SJSA1 (cell line): ENCODE data around the gene SGO1. TPM values are rescaled to one million over a fixed set of nuclear protein-coding genes. Genes with fewer than 3 reads are reported as not detected.

Experiments used
- DNase-seq, 2 experiments: peaks; one replicate each; pipeline ENCODE4 v3.0.0-alpha.2; 2015 to 2020; ENCODE audit warnings: low spot score in 2 of 2, low read depth in 1 of 2
- H3K27ac ChIP-seq: fragments of 250-450 bp; sonication (Bioruptor Pico); 2 replicates; pipeline ENCODE4 v1.5.1; 2020; ENCODE audit warnings: mild to moderate bottlenecking, moderate library complexity
- H3K27me3 ChIP-seq: fragments of 250-450 bp; sonication (Bioruptor Pico); replicated peaks from 2 replicates; pipeline ENCODE4 v1.5.1; 2020; ENCODE audit warnings: mild to moderate bottlenecking, moderate library complexity
- H3K36me3 ChIP-seq: fragments of 250-450 bp; sonication (Bioruptor Pico); 2 replicates; pipeline ENCODE4 v1.5.1; 2020; ENCODE audit warnings: mild to moderate bottlenecking
- H3K4me1 ChIP-seq: fragments of 250-450 bp; sonication (Bioruptor Pico); replicated peaks from 2 replicates; pipeline ENCODE4 v1.6.1; 2021; ENCODE audit warnings: mild to moderate bottlenecking
- H3K4me3 ChIP-seq: fragments of 250-450 bp; sonication (Bioruptor Pico); 2 replicates; pipeline ENCODE4 v1.5.1; 2020; ENCODE audit warnings: mild to moderate bottlenecking
- H3K9me3 ChIP-seq: fragments of 250-450 bp; sonication (Bioruptor Pico); replicated peaks from 2 replicates; pipeline ENCODE4 v1.5.1; 2020; ENCODE audit warnings: mild to moderate bottlenecking
- total RNA-seq: library from RNA; depleted of rRNA; stranded (reverse); fragments of >200 nt; shearing (Covaris generic); gene quantifications from 2 replicates; pipeline ENCODE4 v1.2.3, GENCODE V29; 2014

The SGO1 gene
- total RNA-seq, 1 experiment from 2014 or later, result 22.5 TPM

GRCh38 chr3:20194793-20195460 lies 8.9 kb upstream of the SGO1 start:
- H3K9me3 ChIP-seq, result no peaks in the 10 kb centered on the region
- DNase-seq, result no peak
- no peak overlapping the region for H3K27ac ChIP-seq
- H3K27me3 ChIP-seq, result no peaks in the 10 kb centered on the region
- no peak overlapping the region for H3K4me3 ChIP-seq
- no peaks in the 10 kb centered on the region for H3K4me1 ChIP-seq
- no peaks in the 10 kb centered on the region for H3K36me3 ChIP-seq

GRCh38 chr3:20190991-20191390 lies 5.0 kb upstream of the SGO1 start:
- H3K27me3 ChIP-seq, result no peaks in the 10 kb centered on the region
- H3K4me3 ChIP-seq, result no peak overlapping the region
- no peaks in the 10 kb centered on the region for H3K36me3 ChIP-seq
- no peak overlapping the region for H3K27ac ChIP-seq
- no peaks in the 10 kb centered on the region for H3K9me3 ChIP-seq
- DNase-seq, result no peak
- H3K4me1 ChIP-seq, result peaks cover 5% of the 10 kb centered on the region

GRCh38 chr3:20186600-20187004 lies 596 bp upstream of the SGO1 start:
- H3K4me3 ChIP-seq, result peak overlapping the region; percentile 66
- H3K27me3 ChIP-seq, result no peaks in the 10 kb centered on the region
- H3K9me3 ChIP-seq, result no peaks in the 10 kb centered on the region
- DNase-seq, result no peak
- peaks cover 14% of the 10 kb centered on the region for H3K36me3 ChIP-seq
- H3K27ac ChIP-seq, result peak overlapping the region; percentile 90
- peaks cover 5% of the 10 kb centered on the region for H3K4me1 ChIP-seq

- peak overlapping the region; percentile 66 for H3K4me3 ChIP-seq
- DNase-seq, result peak in 1 of 2 experiments; percentile 29
- peak overlapping the region; percentile 90 for H3K27ac ChIP-seq
- no peaks in the 10 kb centered on the region for H3K9me3 ChIP-seq
- H3K27me3 ChIP-seq, result no peaks in the 10 kb centered on the region
- H3K4me1 ChIP-seq, result peaks cover 5% of the 10 kb centered on the region
- H3K36me3 ChIP-seq, result peaks cover 27% of the 10 kb centered on the region
Observed at GRCh38 chr3:20185331-20185678, 701 bp downstream of the SGO1 start.

- H3K4me3 ChIP-seq, result no peak overlapping the region
- H3K27ac ChIP-seq, result no peak overlapping the region
- peaks cover 4% of the 10 kb centered on the region for H3K4me1 ChIP-seq
- H3K27me3 ChIP-seq, result no peaks in the 10 kb centered on the region
- no peaks in the 10 kb centered on the region for H3K9me3 ChIP-seq
- H3K36me3 ChIP-seq, result peaks cover 49% of the 10 kb centered on the region
- DNase-seq, result no peak
Observed at GRCh38 chr3:20182206-20182605, 3.8 kb downstream of the SGO1 start.

- no peaks in the 10 kb centered on the region for H3K9me3 ChIP-seq
Observed at GRCh38 chr3:20181276-20181675, 4.7 kb downstream of the SGO1 start.

GRCh38 chr3:20173844-20174410 lies 12.1 kb downstream of the SGO1 start:
- H3K27ac ChIP-seq, result no peak overlapping the region

More at GRCh38 chr3:20181276-20181675, 4.7 kb downstream of the SGO1 start:
- Histone ChIP-seq H3K27me3 (no peaks in the 10 kb centered on the region), H3K4me3 (no peak overlapping the region), H3K4me1 (no peaks in the 10 kb centered on the region), H3K27ac (no peak overlapping the region), H3K36me3 (peaks cover 54% of the 10 kb centered on the region)
- no peak for DNase-seq

GRCh38 chr3:20161714-20162113 lies 24.3 kb downstream of the SGO1 start:
- no peak for DNase-seq
- no peak overlapping the region for H3K27ac ChIP-seq
- H3K27me3 ChIP-seq, result no peaks in the 10 kb centered on the region
- no peaks in the 10 kb centered on the region for H3K4me1 ChIP-seq
- H3K4me3 ChIP-seq, result no peak overlapping the region
- peaks cover 58% of the 10 kb centered on the region for H3K36me3 ChIP-seq
- H3K9me3 ChIP-seq, result no peaks in the 10 kb centered on the region

More at GRCh38 chr3:20173844-20174410, 12.1 kb downstream of the SGO1 start:
- Histone ChIP-seq H3K4me1 (no peaks in the 10 kb centered on the region), H3K36me3 (peaks cover 68% of the 10 kb centered on the region), H3K4me3 (no peak overlapping the region), H3K9me3 (no peaks in the 10 kb centered on the region), H3K27me3 (no peaks in the 10 kb centered on the region)
- DNase-seq, result no peak

- Histone ChIP-seq H3K4me3 (no peak overlapping the region), H3K27ac (no peak overlapping the region), H3K27me3 (no peaks in the 10 kb centered on the region), H3K36me3 (peaks cover 61% of the 10 kb centered on the region), H3K9me3 (no peaks in the 10 kb centered on the region), H3K4me1 (no peaks in the 10 kb centered on the region)
- no peak for DNase-seq
Observed at GRCh38 chr3:20160230-20160629, 25.8 kb downstream of the SGO1 start.

- DNase-seq, result no peak
- Histone ChIP-seq H3K36me3 (peaks cover 41% of the 10 kb centered on the region), H3K9me3 (no peaks in the 10 kb centered on the region), H3K4me1 (no peaks in the 10 kb centered on the region), H3K27ac (no peak overlapping the region), H3K27me3 (no peaks in the 10 kb centered on the region), H3K4me3 (no peak overlapping the region)
Observed at GRCh38 chr3:20154928-20155327, 31.1 kb downstream of the SGO1 start.

GRCh38 chr3:20154078-20154477 lies 31.9 kb downstream of the SGO1 start:
- Histone ChIP-seq H3K4me1 (no peaks in the 10 kb centered on the region), H3K36me3 (peaks cover 32% of the 10 kb centered on the region), H3K27me3 (no peaks in the 10 kb centered on the region), H3K27ac (no peak overlapping the region), H3K4me3 (no peak overlapping the region), H3K9me3 (no peaks in the 10 kb centered on the region)
- no peak for DNase-seq

- no peak overlapping the region for H3K27ac ChIP-seq
- no peak for DNase-seq
- no peaks in the 10 kb centered on the region for H3K4me1 ChIP-seq
- H3K27me3 ChIP-seq, result no peaks in the 10 kb centered on the region
- H3K9me3 ChIP-seq, result no peaks in the 10 kb centered on the region
- H3K36me3 ChIP-seq, result peaks cover 7% of the 10 kb centered on the region
- H3K4me3 ChIP-seq, result no peak overlapping the region
Observed at GRCh38 chr3:20148466-20148865, 37.5 kb downstream of the SGO1 start.

- H3K4me3 ChIP-seq, result no peak overlapping the region
- no peak for DNase-seq
- no peaks in the 10 kb centered on the region for H3K27me3 ChIP-seq
- peaks cover 4% of the 10 kb centered on the region; the same call in 1 of the 2 replicates for H3K36me3 ChIP-seq
- no peaks in the 10 kb centered on the region for H3K4me1 ChIP-seq
- H3K27ac ChIP-seq, result no peak overlapping the region
- no peaks in the 10 kb centered on the region for H3K9me3 ChIP-seq
Observed at GRCh38 chr3:20147361-20147760, 38.6 kb downstream of the SGO1 start.

- DNase-seq, result no peak
- H3K27me3 ChIP-seq, result no peaks in the 10 kb centered on the region
- no peaks in the 10 kb centered on the region for H3K36me3 ChIP-seq
- H3K9me3 ChIP-seq, result no peaks in the 10 kb centered on the region
- H3K4me1 ChIP-seq, result no peaks in the 10 kb centered on the region
- no peak overlapping the region for H3K27ac ChIP-seq
- no peak overlapping the region for H3K4me3 ChIP-seq
Observed at GRCh38 chr3:20146301-20146700, 39.7 kb downstream of the SGO1 start.

GRCh38 chr3:20145874-20146273 lies 40.1 kb downstream of the SGO1 start:
- no peak overlapping the region for H3K27ac ChIP-seq
- H3K4me3 ChIP-seq, result no peak overlapping the region
- H3K27me3 ChIP-seq, result no peaks in the 10 kb centered on the region
- H3K4me1 ChIP-seq, result no peaks in the 10 kb centered on the region
- no peak for DNase-seq
- no peaks in the 10 kb centered on the region for H3K9me3 ChIP-seq
- no peaks in the 10 kb centered on the region for H3K36me3 ChIP-seq
